GM21381 (cell line): ENCODE data around the gene RHOT1.

ENCODE experiments used
- ATAC-seq: cut with Tn5 transposase; IDR thresholded peaks from one replicate; pipeline ENCODE4 v1.9.1; 2021; ENCODE audit warnings: mild to moderate bottlenecking, moderate library complexity; ENCODE audit not compliant: unreplicated experiment

RHOT1 gene

GRCh38 chr17:32266389-32267301 is 124.3 kb downstream of the RHOT1 start:
- no peak for ATAC-seq

DNA sequence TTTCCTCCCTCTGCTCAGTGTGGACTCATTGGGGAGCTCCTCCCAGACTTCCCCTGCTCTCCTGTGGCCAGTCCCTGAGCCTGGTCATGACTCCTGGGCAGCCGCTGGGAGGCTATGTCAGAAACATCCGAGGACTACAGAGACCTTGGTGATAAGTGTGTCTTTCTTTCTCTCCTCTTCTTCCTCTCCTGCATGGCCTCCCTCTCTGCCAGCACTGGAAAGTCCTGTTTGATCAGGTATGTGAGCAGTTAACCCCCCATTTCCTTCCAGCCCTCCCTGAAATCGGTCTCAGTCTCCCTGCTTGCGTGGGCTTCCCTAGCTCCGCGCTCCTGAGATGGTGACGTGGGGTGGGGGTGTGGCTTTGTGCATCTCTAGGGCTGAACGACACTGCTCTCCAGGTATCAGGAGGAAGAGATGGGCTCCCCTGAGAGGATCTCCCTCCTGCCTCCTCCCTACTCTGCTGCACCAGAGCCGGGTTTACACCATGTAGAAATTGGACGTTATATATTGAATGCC is 125.4 kb downstream of the RHOT1 start:
- ATAC-seq: no peak

DNA sequence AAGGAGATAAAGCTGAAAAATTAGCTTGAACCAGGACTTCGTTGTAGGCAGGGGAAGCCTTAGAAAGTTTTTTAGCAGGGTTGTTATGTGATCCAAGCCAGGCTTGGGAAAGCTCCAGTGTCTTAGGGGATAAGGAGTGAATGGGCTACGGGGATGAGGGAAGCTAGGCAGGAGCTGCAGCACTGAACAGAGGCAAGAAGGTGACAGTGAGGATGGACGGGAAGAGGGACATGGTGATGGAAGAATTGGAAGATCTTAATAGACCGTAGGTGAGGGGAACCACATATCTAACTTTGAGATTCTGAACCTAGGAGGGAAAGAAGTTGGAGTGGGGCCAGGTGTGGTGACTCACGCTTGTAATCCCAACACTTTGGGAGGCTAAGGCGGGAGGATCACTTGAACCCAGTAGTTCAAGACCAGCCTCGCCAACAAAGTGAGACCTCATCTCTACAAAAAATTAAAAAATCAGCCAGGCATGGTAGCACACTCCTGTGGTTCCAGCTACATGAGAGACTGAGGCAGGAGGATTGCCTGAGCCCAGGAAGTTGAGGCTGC is 126.5 kb downstream of the RHOT1 start:
- ATAC-seq: no peak

- no peak for ATAC-seq
Measured at GRCh38 chr17:32269377-32269776, 127.1 kb downstream of the RHOT1 start.

DNA sequence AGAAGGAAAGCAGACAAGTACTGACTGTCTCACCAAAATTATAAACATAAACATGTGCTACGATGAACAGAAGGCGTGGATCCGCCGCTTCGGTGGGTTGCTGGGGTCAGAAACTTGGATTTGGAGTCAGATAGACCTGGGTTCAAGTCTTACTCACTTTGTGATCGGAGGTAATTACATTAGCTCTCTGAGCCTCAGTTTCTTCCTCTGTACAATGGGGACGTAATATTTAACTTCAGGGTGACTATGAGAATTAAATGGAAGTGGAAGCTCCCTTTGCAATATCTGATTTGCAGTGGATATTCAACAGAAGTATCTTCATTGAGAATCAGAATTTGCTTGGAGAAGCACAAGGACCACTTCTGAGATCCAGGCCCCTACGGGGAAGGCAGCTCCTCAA is 129.5 kb downstream of the RHOT1 start:
- no peak for ATAC-seq

- ATAC-seq: no peak
Measured at GRCh38 chr17:32274101-32274500, 131.8 kb downstream of the RHOT1 start.

GRCh38 chr17:32274643-32275042 is 132.3 kb downstream of the RHOT1 start:
- no peak for ATAC-seq
